Activated T-helper 17 cell treated with anti-CD3 and anti-CD28 coated beads, Interleukin-2, amount 50 U/mL, for 72 hours (primary cell): Measurements from ENCODE around the gene RNF212. TPM values are rescaled to one million over a fixed set of nuclear protein-coding genes. Genes with fewer than 3 reads are reported as not detected.
"Not testable (repeated sequence)": the region's sequence is repeated elsewhere in the genome, so short reads cannot be mapped to it uniquely, and the experiment has no call there.

Source experiments
- ATAC-seq: fragments of 150-1000 bp; cut with Tn5 transposase; replicated peaks from 2 replicates; pipeline ENCODE4 v1.10.0; 2021; ENCODE audit warnings: mild to moderate bottlenecking, moderate library complexity
- H3K27ac Mint-ChIP-seq: one replicate; pipeline ENCODE4 v1.8.0; 2022; ENCODE audit warnings: mixed read lengths
- H3K27me3 Mint-ChIP-seq: one replicate; pipeline ENCODE4 v1.8.0; 2022; ENCODE audit warnings: mixed read lengths
- H3K36me3 Mint-ChIP-seq: one replicate; pipeline ENCODE4 v1.8.0; 2022; ENCODE audit warnings: low read depth, mild to moderate bottlenecking, mixed read lengths
- H3K4me1 Mint-ChIP-seq: one replicate; pipeline ENCODE4 v1.8.0; 2022; ENCODE audit warnings: mixed read lengths
- H3K4me3 Mint-ChIP-seq: one replicate; pipeline ENCODE4 v1.8.0; 2022; ENCODE audit warnings: mild to moderate bottlenecking, mixed read lengths
- H3K9me3 Mint-ChIP-seq: one replicate; pipeline ENCODE4 v1.8.0; 2022; ENCODE audit warnings: mixed read lengths
- total RNA-seq, 2 donors: library from RNA; stranded (reverse); gene quantifications; one replicate each; pipeline ENCODE4 v1.2.3, GENCODE V29; 2022

Gene RNF212
- total RNA-seq, 2 donors from 2014 or later, result 1.3 to 3.7 TPM

- H3K27me3 Mint-ChIP-seq, result peaks cover 3% of the 10 kb centered on the region
- no peak for ATAC-seq
- no peaks in the 10 kb centered on the region for H3K36me3 Mint-ChIP-seq
- no peaks in the 10 kb centered on the region for H3K9me3 Mint-ChIP-seq
- no peak overlapping the region for H3K4me3 Mint-ChIP-seq
- no peak overlapping the region for H3K27ac Mint-ChIP-seq
- peaks cover 15% of the 10 kb centered on the region for H3K4me1 Mint-ChIP-seq
These were observed 19.7 kb upstream of the RNF212 start for GRCh38 chr4:1133033-1133432.

- ATAC-seq, result peak; percentile 95
- Mint-ChIP-seq H3K27ac (no peak overlapping the region), H3K4me1 (peaks cover 6% of the 10 kb centered on the region), H3K36me3 (no peaks in the 10 kb centered on the region), H3K27me3 (peaks cover 6% of the 10 kb centered on the region), H3K4me3 (no peak overlapping the region), H3K9me3 (no peaks in the 10 kb centered on the region)
These were observed 17.2 kb upstream of the RNF212 start for GRCh38 chr4:1130316-1131186.

- Mint-ChIP-seq H3K36me3 (no peaks in the 10 kb centered on the region), H3K27ac (no peak overlapping the region)
These were observed 13.1 kb upstream of the RNF212 start for GRCh38 chr4:1126506-1126905.

GRCh38 chr4:1125466-1125865 is 12.1 kb upstream of the RNF212 start:
- H3K36me3 Mint-ChIP-seq, ATAC-seq, H3K4me1 Mint-ChIP-seq, H3K9me3 Mint-ChIP-seq, H3K4me3 Mint-ChIP-seq, H3K27me3 Mint-ChIP-seq, H3K27ac Mint-ChIP-seq: not testable (repeated sequence)

More at GRCh38 chr4:1126506-1126905, 13.1 kb upstream of the RNF212 start:
- no peak for ATAC-seq
- Mint-ChIP-seq H3K27me3 (peaks cover 3% of the 10 kb centered on the region), H3K4me1 (peaks cover 6% of the 10 kb centered on the region), H3K4me3 (no peak overlapping the region), H3K9me3 (no peaks in the 10 kb centered on the region)

- Mint-ChIP-seq H3K4me3 (no peak overlapping the region), H3K27ac (no peak overlapping the region), H3K36me3 (no peaks in the 10 kb centered on the region), H3K9me3 (no peaks in the 10 kb centered on the region), H3K4me1 (no peaks in the 10 kb centered on the region), H3K27me3 (peaks cover 3% of the 10 kb centered on the region)
- ATAC-seq, result no peak
These were observed 11.5 kb upstream of the RNF212 start for GRCh38 chr4:1124818-1125217.

- no peak for ATAC-seq
- no peak overlapping the region for H3K4me3 Mint-ChIP-seq
- H3K27me3 Mint-ChIP-seq, result no peaks in the 10 kb centered on the region
- no peaks in the 10 kb centered on the region for H3K36me3 Mint-ChIP-seq
- H3K9me3 Mint-ChIP-seq, result no peaks in the 10 kb centered on the region
- no peak overlapping the region for H3K27ac Mint-ChIP-seq
- no peaks in the 10 kb centered on the region for H3K4me1 Mint-ChIP-seq
These were observed 9.1 kb upstream of the RNF212 start for GRCh38 chr4:1122505-1122904.

GRCh38 chr4:1116838-1117237 is 3.5 kb upstream of the RNF212 start:
- no peaks in the 10 kb centered on the region for H3K27me3 Mint-ChIP-seq
- ATAC-seq, result no peak
- no peaks in the 10 kb centered on the region for H3K9me3 Mint-ChIP-seq
- no peak overlapping the region for H3K27ac Mint-ChIP-seq
- H3K36me3 Mint-ChIP-seq, result no peaks in the 10 kb centered on the region
- no peak overlapping the region for H3K4me3 Mint-ChIP-seq
- H3K4me1 Mint-ChIP-seq, result no peaks in the 10 kb centered on the region

GRCh38 chr4:1115528-1116293 is 2.3 kb upstream of the RNF212 start:
- no peaks in the 10 kb centered on the region for H3K9me3 Mint-ChIP-seq
- no peak overlapping the region for H3K4me3 Mint-ChIP-seq
- H3K36me3 Mint-ChIP-seq, result no peaks in the 10 kb centered on the region
- H3K27ac Mint-ChIP-seq, result no peak overlapping the region
- H3K27me3 Mint-ChIP-seq, result peaks cover 6% of the 10 kb centered on the region
- no peak for ATAC-seq
- H3K4me1 Mint-ChIP-seq, result no peaks in the 10 kb centered on the region

GRCh38 chr4:1112821-1113182 is 562 bp downstream of the RNF212 start:
- Mint-ChIP-seq H3K27me3 (peaks cover 14% of the 10 kb centered on the region), H3K36me3 (no peaks in the 10 kb centered on the region), H3K4me1 (no peaks in the 10 kb centered on the region), H3K4me3 (no peak overlapping the region), H3K27ac (no peak overlapping the region), H3K9me3 (no peaks in the 10 kb centered on the region)
- no peak for ATAC-seq

GRCh38 chr4:1112174-1112820 is 1.1 kb downstream of the RNF212 start:
- Mint-ChIP-seq H3K27ac (no peak overlapping the region), H3K4me3 (no peak overlapping the region), H3K27me3 (peaks cover 14% of the 10 kb centered on the region), H3K9me3 (no peaks in the 10 kb centered on the region), H3K36me3 (no peaks in the 10 kb centered on the region), H3K4me1 (no peaks in the 10 kb centered on the region)
- ATAC-seq, result no peak

GRCh38 chr4:1111259-1111809 is 2.0 kb downstream of the RNF212 start:
- H3K27ac Mint-ChIP-seq, result no peak overlapping the region
- H3K9me3 Mint-ChIP-seq, result no peaks in the 10 kb centered on the region
- H3K36me3 Mint-ChIP-seq, result no peaks in the 10 kb centered on the region
- no peak for ATAC-seq
- no peak overlapping the region for H3K4me3 Mint-ChIP-seq
- peaks cover 14% of the 10 kb centered on the region for H3K27me3 Mint-ChIP-seq
- H3K4me1 Mint-ChIP-seq, result no peaks in the 10 kb centered on the region

GRCh38 chr4:1109898-1110506 is 3.4 kb downstream of the RNF212 start:
- Mint-ChIP-seq H3K27me3 (peaks cover 14% of the 10 kb centered on the region), H3K4me3 (no peak overlapping the region), H3K4me1 (no peaks in the 10 kb centered on the region), H3K36me3 (no peaks in the 10 kb centered on the region), H3K9me3 (no peaks in the 10 kb centered on the region), H3K27ac (no peak overlapping the region)
- no peak for ATAC-seq

- no peaks in the 10 kb centered on the region for H3K36me3 Mint-ChIP-seq
- no peaks in the 10 kb centered on the region for H3K9me3 Mint-ChIP-seq
- ATAC-seq, result no peak
- no peak overlapping the region for H3K4me3 Mint-ChIP-seq
- no peaks in the 10 kb centered on the region for H3K4me1 Mint-ChIP-seq
- H3K27me3 Mint-ChIP-seq, result peaks cover 14% of the 10 kb centered on the region
- no peak overlapping the region for H3K27ac Mint-ChIP-seq
These were observed 4.0 kb downstream of the RNF212 start for GRCh38 chr4:1109333-1109732.

- no peaks in the 10 kb centered on the region for H3K36me3 Mint-ChIP-seq
- no peaks in the 10 kb centered on the region for H3K4me1 Mint-ChIP-seq
- H3K9me3 Mint-ChIP-seq, result no peaks in the 10 kb centered on the region
- no peak overlapping the region for H3K4me3 Mint-ChIP-seq
- H3K27me3 Mint-ChIP-seq, result peaks cover 8% of the 10 kb centered on the region
- ATAC-seq, result no peak
- H3K27ac Mint-ChIP-seq, result no peak overlapping the region
These were observed 7.7 kb downstream of the RNF212 start for GRCh38 chr4:1105662-1106061.
